CD8-positive, alpha-beta memory T cell (primary cell): ENCODE data around the gene SETD1B. TPM values are rescaled to one million over a fixed set of nuclear protein-coding genes. Genes with fewer than 3 reads are reported as not detected.
A peak's percentile ranks its signal among the peaks of the same experiment; 100 is the strongest.
"Not testable (repeated sequence)": the region's sequence is repeated elsewhere in the genome, so short reads cannot be mapped to it uniquely, and the experiment has no call there.

Experiments used
- CTCF ChIA-PET: fragments of 350-600 bp; sonication (Branson Sonifier 250); formaldehyde crosslinking; loops from one replicate; lab custom pipeline; 2021; ENCODE audit warnings: antibody characterized with exemption; lab: Charles Lee
- POLR2A ChIA-PET: fragments of 350-600 bp; sonication (Branson Sonifier 250); formaldehyde crosslinking; loops from one replicate; lab custom pipeline; 2021; ENCODE audit warnings: antibody characterized with exemption; lab: Charles Lee
- DNase-seq, 5 donors: peaks; one replicate each; pipeline versions ENCODE4 v3.0.0 to v3.0.0-alpha.2; 2020 to 2022; ENCODE audit warnings: mixed read lengths in 1 of 5
- H3K27ac ChIP-seq: one replicate; pipeline ENCODE4 v1.7.0; 2013; ENCODE audit warnings: low read depth, mild to moderate bottlenecking, low read length, moderate library complexity
- H3K27me3 ChIP-seq: 2 replicates; pipeline ENCODE4 v1.7.0; 2013; ENCODE audit warnings: low read length, mild to moderate bottlenecking; ENCODE audit not compliant: insufficient read depth, poor library complexity, severe bottlenecking
- H3K36me3 ChIP-seq: 2 replicates; pipeline ENCODE4 v1.7.0; 2013; ENCODE audit warnings: mild to moderate bottlenecking, low read length, moderate library complexity; ENCODE audit not compliant: insufficient read depth
- H3K4me1 ChIP-seq: 2 replicates; pipeline ENCODE4 v1.7.0; 2013; ENCODE audit warnings: mild to moderate bottlenecking, low read length, moderate library complexity; ENCODE audit not compliant: insufficient read depth
- H3K4me3 ChIP-seq: 2 replicates; pipeline ENCODE4 v1.7.0; 2013; ENCODE audit warnings: mild to moderate bottlenecking, low read length
- H3K9me3 ChIP-seq: 2 replicates; pipeline ENCODE4 v1.7.0; 2013; ENCODE audit warnings: mild to moderate bottlenecking, low read length
- H3K27ac Mint-ChIP-seq, 8 donors: one replicate each; pipeline ENCODE4 v1.8.0; 2020 to 2021; ENCODE audit warnings: mixed read lengths in 8 of 8, mild to moderate bottlenecking in 6 of 8, inconsistent platforms in 3 of 8, moderate library complexity in 3 of 8
- H3K27me3 Mint-ChIP-seq, 2 donors: one replicate each; pipeline ENCODE4 v1.8.0; 2020 to 2021; ENCODE audit warnings: mixed read lengths in 2 of 2, mild to moderate bottlenecking in 1 of 2, moderate library complexity in 1 of 2
- H3K36me3 Mint-ChIP-seq, 3 donors: one replicate each; pipeline ENCODE4 v1.8.0; 2020 to 2021; ENCODE audit warnings: mixed read lengths in 3 of 3, inconsistent platforms in 1 of 3, mild to moderate bottlenecking in 1 of 3
- H3K4me1 Mint-ChIP-seq, 3 donors: one replicate each; pipeline ENCODE4 v1.8.0; 2020 to 2021; ENCODE audit warnings: mixed read lengths in 3 of 3, inconsistent platforms in 1 of 3, mild to moderate bottlenecking in 1 of 3
- H3K4me3 Mint-ChIP-seq, 7 donors: one replicate each; pipeline ENCODE4 v1.8.0; 2020 to 2021; ENCODE audit warnings: mixed read lengths in 7 of 7, mild to moderate bottlenecking in 6 of 7, moderate library complexity in 4 of 7, inconsistent platforms in 2 of 7
- H3K9me3 Mint-ChIP-seq, 5 donors: one replicate each; pipeline ENCODE4 v1.8.0; 2020 to 2022; ENCODE audit warnings: mixed read lengths in 5 of 5, mild to moderate bottlenecking in 3 of 5, moderate library complexity in 2 of 5, inconsistent platforms in 1 of 5
- polyA plus RNA-seq: library from polyadenylated mRNA; unstranded; fragments of 300-500 nt; fragmentation: Illumina TruSeq; gene quantifications from one replicate; pipeline ENCODE4 v1.2.3, GENCODE V29; 2021
- total RNA-seq, 2 experiments: library from RNA; stranded (reverse); gene quantifications; one replicate each; pipeline ENCODE4 v1.2.3, GENCODE V29; 2021

Gene SETD1B
- total and polyA plus RNA-seq, 3 experiments from 2014 or later: 2.4 to 31.9 (median 31.3) TPM

GRCh38 chr12:121858662-121859572 is 55.1 kb downstream of the SETD1B start, which contains the start of gene HPD:
HPD (minus strand) TSS chr12:121858859; CDS start chr12:121858823, 36 bp downstream.
- no peaks in the 10 kb centered on the region for H3K4me1 Mint-ChIP-seq
- H3K27ac ChIP-seq: no peak within 1 kb of the TSS
- peaks cover 0 to 4% of the 10 kb centered on the region in 2 donors for H3K27me3 Mint-ChIP-seq
- no peaks in the 10 kb centered on the region for H3K4me1 ChIP-seq
- no peaks in the 10 kb centered on the region for H3K27me3 ChIP-seq
- DNase-seq: no peak
- H3K27ac Mint-ChIP-seq: peak within 1 kb of the TSS in 2 of 8 donors; percentile 71 to 93
- H3K9me3 ChIP-seq: no peaks in the 10 kb centered on the region
- ChIA-PET CTCF (interaction anchor here (1.0 kb wide), 1 partner anchor 9 kb away, joined by 3 read pairs; no protein-coding TSS in a partner anchor), POLR2A (no interaction called here)
- H3K36me3 Mint-ChIP-seq: no peaks in the 10 kb centered on the region
- H3K4me3 ChIP-seq: no peak within 1 kb of the TSS
- no peaks in the 10 kb centered on the region for H3K9me3 Mint-ChIP-seq
- no peaks in the 10 kb centered on the region for H3K36me3 ChIP-seq
- no peak within 1 kb of the TSS for H3K4me3 Mint-ChIP-seq

GRCh38 chr12:121860257-121860656 is 56.4 kb downstream of the SETD1B start:
- DNase-seq: no peak
- Mint-ChIP-seq H3K4me1 (no peaks in the 10 kb centered on the region), H3K27ac (no peak overlapping the region), H3K27me3 (no peaks in the 10 kb centered on the region), H3K4me3 (no peak overlapping the region), H3K36me3 (no peaks in the 10 kb centered on the region), H3K9me3 (no peaks in the 10 kb centered on the region)
- no peaks in the 10 kb centered on the region for H3K4me1 ChIP-seq
- H3K27ac ChIP-seq: no peak overlapping the region
- no peaks in the 10 kb centered on the region for H3K27me3 ChIP-seq
- H3K9me3 ChIP-seq: no peaks in the 10 kb centered on the region
- no peaks in the 10 kb centered on the region for H3K36me3 ChIP-seq
- ChIA-PET CTCF (interaction anchor here (1.9 kb wide), 1 partner anchor 11 kb away, joined by 8 read pairs; no protein-coding TSS in a partner anchor), POLR2A (no interaction called here)
- H3K4me3 ChIP-seq: no peak overlapping the region

DNA sequence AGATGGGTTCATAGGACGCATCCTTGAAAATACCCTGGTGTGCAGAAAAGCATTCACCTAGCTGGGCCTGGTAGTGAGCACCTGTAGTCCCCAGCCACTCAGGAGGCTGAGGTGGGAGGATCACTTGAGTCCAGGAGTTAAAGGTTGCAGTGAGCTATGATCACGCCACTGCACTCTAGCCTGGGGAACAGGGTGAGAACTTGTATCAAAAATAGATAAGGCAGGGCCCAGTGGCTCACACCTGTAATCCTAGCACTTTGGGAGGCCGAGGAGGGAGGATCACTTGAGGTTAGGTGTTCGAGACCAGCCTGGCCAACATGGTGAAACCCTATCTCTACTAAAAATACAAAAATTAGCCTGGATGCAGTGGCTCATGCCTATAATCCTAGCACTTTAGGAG is 56.9 kb downstream of the SETD1B start:
- H3K4me1 ChIP-seq, H3K4me1 Mint-ChIP-seq, H3K4me3 ChIP-seq, H3K4me3 Mint-ChIP-seq, POLR2A ChIA-PET, H3K27me3 Mint-ChIP-seq, H3K9me3 ChIP-seq, DNase-seq, H3K36me3 ChIP-seq, H3K27ac ChIP-seq, H3K36me3 Mint-ChIP-seq, H3K9me3 Mint-ChIP-seq, H3K27ac Mint-ChIP-seq, H3K27me3 ChIP-seq: not testable (repeated sequence)
- CTCF ChIA-PET: interaction anchor here (1.9 kb wide), 1 partner anchor 10 kb away, joined by 8 read pairs; no protein-coding TSS in a partner anchor

DNA sequence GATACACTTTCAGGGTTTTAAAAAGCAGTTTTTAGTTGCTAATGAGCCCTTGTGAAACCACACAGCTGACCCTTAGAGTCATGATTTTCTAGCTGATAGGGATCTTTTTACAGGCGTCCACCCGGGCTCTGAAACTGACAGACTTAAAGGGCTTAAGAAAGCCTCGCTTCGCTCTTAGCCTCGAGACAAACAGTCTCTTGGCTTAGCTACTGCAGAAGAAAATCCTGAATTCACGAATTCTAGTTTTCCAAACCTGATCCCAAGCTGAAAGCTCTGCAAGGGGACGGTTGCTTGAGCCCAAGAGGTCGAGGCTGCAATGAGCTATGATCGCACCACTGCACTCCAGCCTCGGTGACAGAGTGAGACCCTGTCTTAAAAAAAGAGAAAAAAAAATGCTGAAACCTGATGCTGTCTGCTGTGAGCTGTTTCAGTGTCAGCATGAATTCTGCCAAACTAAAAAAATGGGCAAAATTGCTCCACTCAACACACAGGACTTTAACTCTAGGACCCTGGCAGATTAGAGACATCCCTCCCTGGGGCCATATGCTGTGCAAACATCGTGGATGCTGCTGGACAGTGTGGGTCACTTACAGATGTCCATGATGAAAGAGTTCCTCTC is 57.9 kb downstream of the SETD1B start:
- Mint-ChIP-seq H3K27me3 (no peaks in the 10 kb centered on the region), H3K27ac (no peak overlapping the region), H3K36me3 (no peaks in the 10 kb centered on the region), H3K9me3 (no peaks in the 10 kb centered on the region), H3K4me3 (no peak overlapping the region), H3K4me1 (no peaks in the 10 kb centered on the region)
- H3K9me3 ChIP-seq: no peaks in the 10 kb centered on the region
- H3K4me3 ChIP-seq: no peak overlapping the region
- no peaks in the 10 kb centered on the region for H3K27me3 ChIP-seq
- no peaks in the 10 kb centered on the region for H3K36me3 ChIP-seq
- ChIA-PET CTCF (interaction anchor here (0.8 to 1.9 kb wide), 4 partner anchors 9 to 68 kb away, joined by 3 to 8 read pairs (median 4); partner anchors contain the start of gene RHOF), POLR2A (no interaction called here)
- H3K27ac ChIP-seq: no peak overlapping the region
- H3K4me1 ChIP-seq: no peaks in the 10 kb centered on the region
- DNase-seq: no peak

- Mint-ChIP-seq H3K36me3 (no peaks in the 10 kb centered on the region), H3K4me3 (no peak overlapping the region), H3K27me3 (no peaks in the 10 kb centered on the region), H3K4me1 (no peaks in the 10 kb centered on the region), H3K9me3 (no peaks in the 10 kb centered on the region), H3K27ac (no peak overlapping the region)
- Histone ChIP-seq H3K27me3 (no peaks in the 10 kb centered on the region), H3K9me3 (no peaks in the 10 kb centered on the region), H3K27ac (no peak overlapping the region), H3K4me1 (no peaks in the 10 kb centered on the region), H3K36me3 (no peaks in the 10 kb centered on the region), H3K4me3 (no peak overlapping the region)
- ChIA-PET CTCF (interaction anchor here (1.4 kb wide), 1 partner anchor 22 kb away, joined by 3 read pairs; the partner anchor contains the start of gene PSMD9), POLR2A (no interaction called here)
- no peak for DNase-seq
Observed at GRCh38 chr12:121866331-121866730, 62.5 kb downstream of the SETD1B start.

GRCh38 chr12:121869229-121869628 is 65.4 kb downstream of the SETD1B start:
- H3K4me1 Mint-ChIP-seq, H3K36me3 ChIP-seq, H3K27me3 Mint-ChIP-seq, H3K4me3 ChIP-seq, CTCF ChIA-PET, H3K4me3 Mint-ChIP-seq, H3K27ac Mint-ChIP-seq, DNase-seq, H3K36me3 Mint-ChIP-seq, H3K27ac ChIP-seq, POLR2A ChIA-PET, H3K9me3 ChIP-seq, H3K4me1 ChIP-seq, H3K9me3 Mint-ChIP-seq, H3K27me3 ChIP-seq: not testable (repeated sequence)

GRCh38 chr12:121871467-121871866 is 67.7 kb downstream of the SETD1B start:
- no peak overlapping the region for H3K4me3 Mint-ChIP-seq
- ChIA-PET CTCF (interaction anchor here (1.1 to 2.0 kb wide), 2 partner anchors 10 to 28 kb away, joined by 3 to 8 read pairs; no protein-coding TSS in a partner anchor), POLR2A (no interaction called here)
- Histone ChIP-seq H3K4me3 (no peak overlapping the region), H3K4me1 (no peaks in the 10 kb centered on the region), H3K9me3 (no peaks in the 10 kb centered on the region), H3K27ac (no peak overlapping the region), H3K27me3 (no peaks in the 10 kb centered on the region), H3K36me3 (no peaks in the 10 kb centered on the region)
- no peak overlapping the region for H3K27ac Mint-ChIP-seq
- no peaks in the 10 kb centered on the region for H3K36me3 Mint-ChIP-seq
- H3K9me3 Mint-ChIP-seq: no peaks in the 10 kb centered on the region
- H3K4me1 Mint-ChIP-seq: no peaks in the 10 kb centered on the region
- H3K27me3 Mint-ChIP-seq: no peaks in the 10 kb centered on the region
- DNase-seq: no peak
